ENCODE results near the gene CFAP45.
A peak's percentile ranks its signal among the peaks of the same experiment; 100 is the strongest.

The CFAP45 gene

GRCh38 chr1:159849626-159850366 lies 50.2 kb downstream of the CFAP45 start:
- DNase-seq = no peak

DNA sequence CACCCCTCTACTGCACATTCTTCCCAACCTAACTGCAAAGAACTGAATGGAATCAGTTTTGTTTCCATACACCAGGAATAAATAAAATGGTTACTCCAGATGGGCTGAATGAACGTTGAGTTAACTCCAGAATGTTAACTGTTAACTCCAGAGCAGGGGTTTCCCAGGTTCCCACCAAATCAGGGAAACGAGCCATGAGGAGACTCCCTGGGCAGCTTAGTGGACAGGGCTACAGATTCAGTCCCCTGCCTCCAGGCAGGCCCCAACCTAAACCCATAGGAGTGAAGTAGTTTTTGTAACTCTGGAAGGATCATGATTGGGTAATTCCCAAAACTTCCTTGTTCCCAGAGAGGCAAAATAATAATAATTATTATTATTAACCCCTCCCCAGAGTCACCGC lies 51.6 kb downstream of the CFAP45 start:
- no peak for DNase-seq

GRCh38 chr1:159847231-159847630 lies 52.7 kb downstream of the CFAP45 start:
- DNase-seq = no peak

GRCh38 chr1:159845751-159846629 lies 54.0 kb downstream of the CFAP45 start:
- no peak for DNase-seq

DNA sequence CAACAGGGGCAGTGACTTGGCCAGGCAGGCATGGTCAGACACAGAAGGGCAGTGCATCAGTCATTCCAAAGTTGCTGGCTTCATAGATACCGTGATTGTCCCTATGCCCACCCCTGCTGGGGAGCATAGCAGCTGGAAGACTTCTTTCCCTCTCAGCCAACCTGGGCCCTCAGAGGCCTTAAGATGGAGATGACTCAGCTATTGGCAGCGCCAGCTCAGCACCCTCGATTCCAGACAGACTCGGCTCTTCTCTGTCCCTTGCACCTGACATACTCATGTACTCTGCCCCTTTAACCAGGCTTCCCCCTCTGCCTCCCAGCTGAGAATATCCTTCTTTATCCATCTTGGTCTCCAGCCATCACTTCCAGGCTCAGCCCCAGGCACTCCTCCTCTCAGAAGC lies 56.5 kb downstream of the CFAP45 start:
- DNase-seq = no peak

DNA sequence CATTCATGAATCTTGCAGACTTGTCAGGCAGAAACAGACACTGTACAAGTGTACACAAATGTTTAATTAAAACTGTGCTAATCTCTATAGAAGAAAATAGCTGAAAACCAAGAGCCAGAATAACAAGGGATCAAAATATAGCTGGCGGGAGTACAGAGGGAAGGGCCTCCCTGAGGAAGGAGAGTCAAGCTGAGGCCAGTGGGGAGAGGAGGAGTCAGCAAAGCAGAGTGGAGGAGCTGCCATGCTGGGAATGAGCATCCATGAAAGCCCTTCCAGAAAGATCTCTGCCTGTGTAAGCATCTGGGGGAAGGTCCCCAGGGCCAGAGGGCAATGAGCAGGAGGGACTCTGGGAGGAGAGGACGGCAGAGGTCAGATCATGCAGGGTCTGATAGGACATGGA lies 58.2 kb downstream of the CFAP45 start:
- no peak for DNase-seq

- no peak for DNase-seq
These were observed 60.7 kb downstream of the CFAP45 start for GRCh38 chr1:159839116-159839849.

GRCh38 chr1:159838715-159839114 lies 61.2 kb downstream of the CFAP45 start:
- DNase-seq = no peak

GRCh38 chr1:159835862-159836525 lies 64.0 kb downstream of the CFAP45 start:
- no peak for DNase-seq

DNA sequence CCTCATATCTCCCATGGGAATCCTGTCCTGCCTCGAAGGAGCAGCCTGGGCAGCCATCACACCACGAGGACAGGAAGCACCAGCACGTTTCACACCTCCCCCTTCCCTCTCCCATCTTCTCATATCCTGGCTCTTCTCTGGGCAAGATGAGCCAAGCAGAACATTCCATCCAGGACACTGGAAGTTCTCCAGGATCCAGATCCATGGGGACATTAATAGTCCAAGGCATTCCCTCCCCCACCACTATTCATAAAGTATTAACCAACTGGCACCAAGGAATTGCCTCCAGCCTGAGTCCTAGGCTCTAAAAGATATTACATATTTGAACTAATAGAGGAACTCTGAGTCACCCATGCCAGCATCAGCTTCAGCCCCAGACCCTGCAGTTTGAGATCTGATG lies 64.6 kb downstream of the CFAP45 start:
- DNase-seq = no peak

DNA sequence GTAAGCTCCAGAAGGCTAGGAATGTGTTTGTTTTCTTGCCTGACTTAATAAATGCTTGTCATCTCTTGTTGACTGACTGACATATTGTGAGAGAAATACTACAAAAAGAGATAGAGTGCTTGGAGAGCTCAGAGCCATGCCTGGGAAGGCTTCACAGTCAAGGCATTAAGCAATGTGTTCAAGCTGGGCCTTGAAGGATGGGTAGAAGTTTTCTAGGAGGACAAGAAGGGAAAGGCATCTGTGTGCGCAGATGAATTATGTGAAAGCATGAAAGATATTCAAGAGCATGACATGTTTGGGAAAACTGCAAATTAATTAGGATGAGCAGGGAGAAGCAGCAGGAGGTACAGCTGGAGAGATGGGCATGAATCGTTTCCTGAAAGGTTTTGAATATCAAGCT lies 67.7 kb downstream of the CFAP45 start:
- no peak for DNase-seq

DNA sequence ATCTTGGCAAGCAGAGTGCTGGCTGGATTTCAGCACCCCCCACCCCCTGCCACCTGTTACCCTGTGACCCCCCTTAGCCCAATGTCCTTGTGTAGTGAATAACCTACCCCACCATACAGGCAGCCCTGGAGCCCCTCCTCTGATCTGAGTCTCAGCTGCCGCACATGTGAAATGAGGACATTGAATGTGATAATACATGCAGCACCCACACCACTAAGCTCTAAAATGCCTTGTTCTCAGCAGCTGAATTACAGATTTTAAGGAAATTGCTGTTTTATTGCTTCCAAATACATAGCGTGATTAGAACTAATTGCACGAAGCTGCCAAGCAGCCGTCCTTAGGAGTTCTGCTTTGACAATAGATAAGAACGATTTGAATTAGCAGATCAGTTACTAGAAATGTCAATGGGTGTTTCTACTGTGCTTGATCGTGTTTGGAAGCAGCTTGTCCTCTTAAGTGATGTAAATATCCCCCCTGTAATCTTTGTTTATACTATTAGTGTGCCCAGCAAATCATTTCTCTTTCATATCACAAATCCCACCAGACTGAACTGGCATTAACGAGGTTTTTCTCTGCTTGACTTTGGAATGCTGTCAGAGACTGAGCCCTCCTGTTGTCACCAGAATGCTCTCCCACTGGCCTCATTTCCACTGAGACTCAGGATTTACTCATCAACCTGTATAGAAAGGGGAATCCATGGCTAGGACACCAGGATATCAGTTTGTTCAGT lies 68.4 kb downstream of the CFAP45 start:
- DNase-seq = no peak

DNA sequence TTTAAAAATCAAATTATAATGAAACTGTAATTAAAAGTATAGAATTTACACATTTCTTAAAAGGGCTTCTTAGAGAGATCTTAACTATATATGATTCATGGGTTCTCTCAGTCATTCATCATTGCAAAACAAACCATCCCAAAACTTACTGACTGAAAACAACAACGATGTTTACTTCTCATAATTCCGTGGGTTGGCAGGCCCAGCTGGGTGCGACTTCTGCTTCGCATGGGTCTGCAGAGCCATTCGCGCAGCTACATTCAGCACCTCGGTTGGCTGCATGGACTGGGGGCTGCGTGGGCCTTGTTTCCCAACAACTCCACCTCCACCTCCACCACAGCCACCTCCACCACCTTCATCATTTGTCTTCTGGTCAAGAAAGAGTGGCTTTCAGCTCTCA lies 69.2 kb downstream of the CFAP45 start:
- no peak for DNase-seq

DNA sequence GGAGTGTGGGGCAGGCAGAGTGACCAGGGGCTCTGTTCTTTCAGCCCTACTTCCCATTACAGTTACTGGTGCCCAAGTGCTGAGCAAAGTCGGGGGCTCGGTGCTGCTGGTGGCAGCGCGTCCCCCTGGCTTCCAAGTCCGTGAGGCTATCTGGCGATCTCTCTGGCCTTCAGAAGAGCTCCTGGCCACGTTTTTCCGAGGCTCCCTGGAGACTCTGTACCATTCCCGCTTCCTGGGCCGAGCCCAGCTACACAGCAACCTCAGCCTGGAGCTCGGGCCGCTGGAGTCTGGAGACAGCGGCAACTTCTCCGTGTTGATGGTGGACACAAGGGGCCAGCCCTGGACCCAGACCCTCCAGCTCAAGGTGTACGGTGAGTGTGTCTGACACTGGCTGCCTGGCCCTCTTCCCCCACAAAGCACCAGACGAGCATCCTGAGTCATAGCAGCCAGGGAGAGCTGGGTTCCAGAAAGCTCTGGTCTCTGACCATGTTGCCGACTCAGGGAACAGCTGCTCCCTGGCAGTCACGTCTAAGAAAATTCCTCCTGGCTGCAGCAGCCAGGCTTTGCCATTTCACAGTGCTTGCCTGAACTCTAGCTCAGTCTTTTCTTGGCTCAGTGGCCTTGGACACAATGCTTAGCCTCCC lies 70.0 kb downstream of the CFAP45 start:
- no peak for DNase-seq

DNA sequence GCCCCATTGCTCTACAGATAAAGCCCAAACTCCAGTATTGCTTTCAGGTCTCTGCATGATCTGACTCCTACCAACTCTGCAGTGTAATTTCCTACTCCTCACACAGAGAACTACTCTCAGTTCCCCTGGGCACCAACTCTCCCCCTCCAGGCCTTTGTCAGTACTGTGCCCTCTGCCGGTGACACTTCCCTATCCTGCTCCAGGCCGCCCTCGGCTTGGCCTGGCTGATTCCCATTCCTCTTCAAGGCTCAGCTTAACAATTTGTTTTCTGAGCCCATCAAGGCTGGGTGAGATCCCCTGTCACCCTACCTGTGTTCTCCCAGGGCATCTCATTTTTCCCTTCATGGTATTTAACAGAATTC lies 70.7 kb downstream of the CFAP45 start:
- DNase-seq = no peak

GRCh38 chr1:159828581-159829272 lies 71.2 kb downstream of the CFAP45 start:
- DNase-seq = no peak

DNA sequence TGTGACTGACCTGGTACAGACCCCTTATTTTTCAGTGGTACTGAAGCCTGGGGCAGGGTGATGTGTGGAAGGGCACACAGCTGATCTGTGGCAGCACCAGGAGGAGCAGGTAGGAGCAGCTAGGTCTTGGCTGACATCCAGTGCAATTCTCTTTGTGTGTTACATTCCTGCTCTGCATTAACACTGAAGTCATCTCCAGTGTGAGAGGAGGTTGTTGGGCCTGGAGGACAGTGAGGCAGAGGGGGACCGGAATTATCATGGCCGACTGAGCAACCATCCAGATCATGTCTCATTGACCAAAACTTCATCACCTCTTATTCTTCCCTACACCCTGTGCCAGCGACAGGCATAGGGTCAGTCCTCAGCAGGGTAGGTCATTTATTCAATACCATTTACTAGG lies 71.8 kb downstream of the CFAP45 start:
- no peak for DNase-seq

DNA sequence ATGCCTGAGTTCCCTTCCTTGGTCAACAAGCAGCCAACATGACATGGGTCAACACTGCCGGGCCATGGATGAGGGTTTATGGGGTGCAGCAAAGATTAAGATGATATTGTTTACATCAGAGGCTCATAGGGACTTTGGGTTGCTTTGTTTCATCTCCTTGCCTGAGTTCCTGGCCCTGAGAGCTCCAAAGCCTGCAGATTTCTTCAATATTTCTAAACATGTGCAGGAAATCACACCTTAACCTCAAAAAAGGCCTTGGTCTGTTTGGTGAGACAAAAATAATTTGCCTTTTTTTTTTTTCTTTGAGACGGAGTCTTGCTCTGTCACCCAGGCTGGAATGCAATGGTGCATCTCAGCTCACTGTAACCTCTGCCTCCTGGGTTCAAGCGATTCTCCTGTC lies 72.4 kb downstream of the CFAP45 start:
- peak in 2 of 5 experiments; percentile 53 to 60 for DNase-seq

DNA sequence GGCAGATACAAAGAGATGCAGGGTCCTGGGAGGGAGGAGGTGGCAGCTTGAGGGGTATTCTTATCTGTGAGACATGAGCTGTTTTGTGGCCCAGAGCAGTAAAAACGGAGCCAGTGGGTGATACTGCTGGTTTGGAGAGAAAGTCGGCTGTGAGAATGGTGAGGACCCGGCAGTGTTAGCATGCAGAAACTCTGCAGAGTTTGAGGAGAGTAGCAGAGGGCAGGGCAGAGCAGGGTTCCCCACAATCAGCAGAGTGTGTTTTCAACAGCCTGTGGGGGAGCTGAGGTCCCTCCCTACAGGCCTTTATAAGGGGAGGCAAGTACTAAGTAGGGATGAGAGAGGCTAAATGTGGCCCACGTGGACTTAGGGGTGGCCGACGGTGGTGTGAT lies 72.9 kb downstream of the CFAP45 start:
- no peak for DNase-seq

- DNase-seq = peak in 2 of 5 experiments; percentile 71 to 89
These were observed 73.4 kb downstream of the CFAP45 start, which contains the start of gene SLAMF8 for GRCh38 chr1:159826441-159827101. TSS of gene SLAMF8 (plus strand) at chr1:159826873. CDS start at chr1:159826899, 26 bp downstream.

Measured in T-helper 2 cell (primary cell).